NCI-H128 (cell line): ENCODE measurements around the gene CD247.
A peak's percentile ranks its signal among the peaks of the same experiment; 100 is the strongest.
"Not testable (repeated sequence)": the region's sequence is repeated elsewhere in the genome, so short reads cannot be mapped to it uniquely, and the experiment has no call there.

Experiments used
- DNase-seq: peaks from one replicate; lab custom pipeline; 2025; ENCODE audit not compliant: unreplicated experiment; lab: John Stamatoyannopoulos, UW

Gene CD247

DNA sequence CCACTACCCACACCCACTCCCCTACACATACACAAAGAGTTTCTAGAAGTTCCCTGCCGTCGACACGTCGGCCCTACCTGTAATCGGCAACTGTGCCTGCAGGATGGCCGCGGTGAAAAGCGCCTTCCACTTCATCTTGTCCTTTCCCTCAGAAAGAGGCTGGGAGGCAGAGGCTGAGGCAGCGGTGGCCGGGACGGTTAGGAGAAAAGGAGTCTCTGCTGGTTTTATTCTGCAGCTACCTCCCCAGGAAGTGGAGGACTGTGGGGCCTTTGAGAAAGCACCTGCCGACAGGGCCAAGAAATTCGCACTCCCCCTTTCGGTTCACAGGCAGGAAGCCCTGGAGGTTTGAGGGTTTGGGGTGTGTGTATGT is at the start of gene CD247:
TSS of gene CD247 (minus strand) at position 199 of the 370 bp plus-strand sequence. CDS start at position 135, 64 bp downstream.
- DNase-seq = no peak

- DNase-seq = no peak
These were observed 49.3 kb upstream of the CD247 start for GRCh38 chr1:167567663-167568062.

GRCh38 chr1:167566766-167567165 is 48.4 kb upstream of the CD247 start:
- DNase-seq = no peak

GRCh38 chr1:167565922-167566321 is 47.6 kb upstream of the CD247 start:
- no peak for DNase-seq

GRCh38 chr1:167564612-167565270 is 46.4 kb upstream of the CD247 start:
- no peak for DNase-seq

DNA sequence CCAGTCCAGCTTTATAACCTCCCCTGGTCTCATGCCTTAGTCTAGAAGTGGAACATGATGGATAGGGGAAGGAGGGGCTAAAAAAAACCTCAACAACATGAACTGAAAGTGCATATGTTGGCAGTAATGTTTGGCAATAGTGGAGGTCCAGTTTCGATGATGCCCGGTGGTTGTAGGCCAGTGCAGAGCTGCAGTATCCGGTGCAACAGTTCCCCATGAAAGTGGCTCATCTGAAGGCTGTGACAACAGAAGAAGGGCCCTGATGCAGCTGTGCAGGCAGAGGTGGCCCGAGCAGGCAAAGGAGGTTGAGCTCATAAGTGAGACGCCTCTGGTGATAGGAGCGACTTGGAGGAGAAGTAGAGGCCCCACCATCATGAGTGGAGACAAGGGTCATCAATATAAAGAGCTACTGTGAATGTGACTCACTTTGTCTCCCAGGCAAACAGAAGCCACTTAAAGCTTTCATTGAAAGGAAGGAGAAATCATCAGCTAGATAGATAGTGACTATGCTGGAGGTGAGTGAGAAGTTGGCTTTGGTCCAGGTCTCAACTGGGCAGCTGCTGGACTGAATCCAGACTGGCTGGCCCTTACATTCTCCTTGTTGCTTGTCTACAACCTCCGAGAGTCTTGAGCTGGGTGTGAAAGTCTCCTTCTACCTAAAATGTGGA is 45.4 kb upstream of the CD247 start:
- no peak for DNase-seq

- DNase-seq = no peak
These were observed 44.4 kb upstream of the CD247 start for GRCh38 chr1:167562702-167563101.

DNA sequence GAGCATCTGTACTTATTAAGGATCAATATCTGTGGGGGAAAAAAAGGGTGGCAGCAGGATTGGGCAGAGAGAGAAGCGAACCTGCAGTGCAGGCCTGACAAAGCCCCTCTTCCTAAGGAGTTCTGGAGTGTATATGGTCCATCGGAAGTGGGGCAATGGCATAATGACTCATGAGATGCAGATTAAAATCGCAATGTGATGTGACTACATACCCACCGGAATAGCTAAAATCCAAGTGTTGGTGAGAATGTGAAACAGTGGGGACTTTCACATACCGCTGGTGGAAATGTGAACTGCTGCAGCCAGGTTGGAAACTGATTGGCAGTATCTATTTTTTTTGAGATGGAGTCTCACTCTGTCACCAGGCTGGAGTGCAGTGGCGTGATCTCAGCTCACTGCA is 43.4 kb upstream of the CD247 start:
- no peak for DNase-seq

GRCh38 chr1:167555971-167556714 is 37.8 kb upstream of the CD247 start:
- peak; percentile 65 for DNase-seq

- not testable (repeated sequence) for DNase-seq
These were observed 36.7 kb upstream of the CD247 start for GRCh38 chr1:167555072-167555471.

GRCh38 chr1:167554028-167554779 is 35.9 kb upstream of the CD247 start:
- no peak for DNase-seq

GRCh38 chr1:167553136-167554027 is 35.1 kb upstream of the CD247 start, which contains the start of gene CREG1:
Gene CREG1, minus strand, starts transcription at chr1:167553762.
- peak; percentile 82 for DNase-seq

DNA sequence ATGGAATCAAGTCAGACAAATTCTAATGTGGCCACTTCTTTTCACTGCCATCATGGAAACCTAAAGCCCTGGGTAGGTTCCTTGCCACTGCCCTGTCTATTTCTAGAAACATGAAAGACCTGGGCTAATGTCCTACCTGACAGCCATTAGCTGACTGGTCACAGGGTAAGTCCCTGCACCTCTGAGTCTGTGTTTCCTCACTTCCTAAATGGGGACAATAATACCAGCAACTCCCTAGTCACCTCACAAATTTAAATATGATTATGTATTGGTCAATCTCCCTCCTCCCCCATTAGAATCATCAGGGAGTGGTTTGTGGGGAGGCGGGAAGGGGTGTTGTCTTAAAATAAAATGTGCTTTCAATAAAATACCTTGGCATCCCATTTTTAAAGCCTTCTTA is 33.0 kb upstream of the CD247 start:
- DNase-seq = no peak

- no peak for DNase-seq
These were observed 30.0 kb upstream of the CD247 start for GRCh38 chr1:167548059-167548932.

GRCh38 chr1:167546935-167547334 is 28.6 kb upstream of the CD247 start:
- no peak for DNase-seq

DNA sequence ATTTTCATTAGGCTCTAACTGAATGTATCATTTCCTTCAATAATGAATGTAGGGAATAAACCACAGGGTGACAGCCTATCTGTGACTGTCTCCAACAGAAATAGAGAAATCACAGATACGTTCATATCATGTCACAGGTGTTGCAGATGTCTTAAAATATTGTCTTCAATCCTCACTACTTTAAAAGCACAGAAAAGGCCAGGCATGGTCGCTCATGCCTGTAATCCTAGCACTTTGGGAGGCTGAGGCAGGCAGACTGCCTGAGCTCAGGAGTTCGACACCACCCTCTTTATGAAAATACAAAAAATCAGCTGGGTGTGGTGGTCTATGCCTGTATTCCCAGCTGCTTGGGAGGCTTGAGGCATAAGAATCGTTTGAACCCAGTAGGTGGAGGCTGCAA is 27.0 kb upstream of the CD247 start:
- DNase-seq = no peak

- DNase-seq = no peak
These were observed 26.2 kb upstream of the CD247 start for GRCh38 chr1:167544447-167545093.

DNA sequence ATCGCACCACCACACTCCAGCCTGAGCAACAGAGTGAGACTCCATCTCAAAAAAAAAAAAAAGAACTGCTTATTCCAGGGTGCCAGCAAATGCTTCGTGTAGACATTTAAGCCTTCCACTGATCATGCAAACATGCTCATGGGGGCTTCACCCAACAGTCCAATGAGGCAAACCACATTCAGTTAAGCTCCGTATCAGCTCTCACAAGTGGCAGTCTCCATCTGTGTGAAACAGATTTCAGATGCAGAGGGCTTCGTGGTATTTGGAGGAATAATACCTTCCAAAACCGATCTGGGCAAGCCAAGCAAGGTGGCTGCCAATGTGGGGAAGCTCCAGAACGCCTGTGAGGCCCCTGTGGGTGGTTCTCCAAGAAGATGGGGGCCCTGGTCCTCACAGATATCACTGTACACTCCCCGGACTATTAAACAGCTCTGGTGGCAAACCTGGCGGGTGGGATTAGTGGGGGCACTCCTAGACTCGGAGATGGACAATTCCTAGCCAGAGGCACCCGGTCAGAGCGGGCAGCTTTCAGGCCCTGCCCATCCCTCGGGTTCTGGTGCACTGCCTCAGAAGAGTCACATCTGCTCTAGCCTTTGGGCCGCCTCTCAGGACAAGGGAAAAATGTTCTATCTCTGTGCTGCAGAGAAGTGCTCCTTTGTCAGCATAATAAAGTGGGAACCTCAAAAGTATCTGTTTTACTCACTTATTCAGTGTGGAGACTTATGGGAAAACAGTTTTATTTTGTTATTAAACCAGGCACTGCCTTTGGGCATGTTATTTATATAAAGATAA is 25.1 kb upstream of the CD247 start:
- DNase-seq = no peak
